Progenitor cell of endocrine pancreas (in vitro differentiated cells): Measurements from ENCODE around the gene CCDC194. TPM values are rescaled to one million over a fixed set of nuclear protein-coding genes. Genes with fewer than 3 reads are reported as not detected.
"Not testable (repeated sequence)": the region's sequence is repeated elsewhere in the genome, so short reads cannot be mapped to it uniquely, and the experiment has no call there.

Experiments
- DNase-seq: peaks from one replicate; pipeline ENCODE4 v3.0.0; 2021; ENCODE audit warnings: low spot score; ENCODE audit not compliant: unreplicated experiment
- H3K27ac Mint-ChIP-seq: 2 replicates; pipeline ENCODE4 v1.8.0; 2021; ENCODE audit warnings: mild to moderate bottlenecking, moderate library complexity, mixed read lengths
- H3K27me3 Mint-ChIP-seq: 2 replicates; pipeline ENCODE4 v1.8.0; 2021; ENCODE audit warnings: mixed read lengths
- H3K36me3 Mint-ChIP-seq: 2 replicates; pipeline ENCODE4 v1.8.0; 2022; ENCODE audit warnings: mixed read lengths; ENCODE audit not compliant: insufficient read depth
- H3K4me1 Mint-ChIP-seq: 2 replicates; pipeline ENCODE4 v1.8.0; 2021; ENCODE audit warnings: low read depth, mixed read lengths
- H3K4me3 Mint-ChIP-seq: 2 replicates; pipeline ENCODE4 v1.8.0; 2021; ENCODE audit warnings: low read depth, mild to moderate bottlenecking, moderate library complexity, mixed read lengths
- H3K9me3 Mint-ChIP-seq: 2 replicates; pipeline ENCODE4 v1.8.0; 2021; ENCODE audit warnings: low read depth, mixed read lengths
- total RNA-seq: library from RNA; stranded (reverse); gene quantifications from 2 replicates; pipeline ENCODE4 v1.2.1, GENCODE V29; 2021
- TF ChIP-seq, protein P1 (sequence below): fragments of 200-600 bp; sonication (generic); IDR thresholded peaks from one replicate; pipeline ENCODE4 v1.5.0; 2021; ENCODE audit warnings: antibody characterized with exemption, mild to moderate bottlenecking; ENCODE audit not compliant: unreplicated experiment

The CCDC194 gene
- total RNA-seq, 1 donor from 2014 or later, result not detected

DNA sequence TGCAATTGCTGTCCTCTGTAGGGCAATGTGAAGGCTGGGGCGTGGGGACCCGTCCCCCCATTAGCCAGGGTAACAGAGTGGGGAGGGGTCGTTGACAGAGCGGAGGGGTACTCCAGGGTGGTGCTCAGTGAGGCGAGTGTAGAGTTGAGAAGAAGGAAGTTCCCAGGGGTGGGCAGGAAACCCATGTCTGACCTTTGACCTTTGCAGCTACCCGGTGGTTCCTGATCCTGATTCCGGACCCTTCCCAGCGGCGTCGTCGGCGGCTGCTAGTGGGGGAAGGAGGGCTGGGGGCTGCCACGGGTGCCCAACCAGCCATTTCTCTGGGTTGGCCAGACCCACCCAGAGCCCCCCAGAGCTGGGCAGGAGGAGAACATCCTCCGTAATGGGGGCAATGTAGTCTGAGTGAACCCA is 14.8 kb downstream of the CCDC194 start:
- peaks cover 4% of the 10 kb centered on the region for H3K4me1 Mint-ChIP-seq
- H3K27ac Mint-ChIP-seq, result peak overlapping the region; percentile 57
- no peaks in the 10 kb centered on the region for H3K36me3 Mint-ChIP-seq
- DNase-seq, result no peak
- TF ChIP-seq, protein P1, sequence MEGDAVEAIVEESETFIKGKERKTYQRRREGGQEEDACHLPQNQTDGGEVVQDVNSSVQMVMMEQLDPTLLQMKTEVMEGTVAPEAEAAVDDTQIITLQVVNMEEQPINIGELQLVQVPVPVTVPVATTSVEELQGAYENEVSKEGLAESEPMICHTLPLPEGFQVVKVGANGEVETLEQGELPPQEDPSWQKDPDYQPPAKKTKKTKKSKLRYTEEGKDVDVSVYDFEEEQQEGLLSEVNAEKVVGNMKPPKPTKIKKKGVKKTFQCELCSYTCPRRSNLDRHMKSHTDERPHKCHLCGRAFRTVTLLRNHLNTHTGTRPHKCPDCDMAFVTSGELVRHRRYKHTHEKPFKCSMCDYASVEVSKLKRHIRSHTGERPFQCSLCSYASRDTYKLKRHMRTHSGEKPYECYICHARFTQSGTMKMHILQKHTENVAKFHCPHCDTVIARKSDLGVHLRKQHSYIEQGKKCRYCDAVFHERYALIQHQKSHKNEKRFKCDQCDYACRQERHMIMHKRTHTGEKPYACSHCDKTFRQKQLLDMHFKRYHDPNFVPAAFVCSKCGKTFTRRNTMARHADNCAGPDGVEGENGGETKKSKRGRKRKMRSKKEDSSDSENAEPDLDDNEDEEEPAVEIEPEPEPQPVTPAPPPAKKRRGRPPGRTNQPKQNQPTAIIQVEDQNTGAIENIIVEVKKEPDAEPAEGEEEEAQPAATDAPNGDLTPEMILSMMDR, result no peak
- peaks cover 3% of the 10 kb centered on the region for H3K9me3 Mint-ChIP-seq
- H3K4me3 Mint-ChIP-seq, result no peak overlapping the region
- no peaks in the 10 kb centered on the region for H3K27me3 Mint-ChIP-seq

- DNase-seq, result no peak
- Mint-ChIP-seq H3K36me3 (no peaks in the 10 kb centered on the region), H3K27ac (no peak overlapping the region), H3K27me3 (no peaks in the 10 kb centered on the region), H3K4me1 (peaks cover 4% of the 10 kb centered on the region), H3K9me3 (peaks cover 3% of the 10 kb centered on the region), H3K4me3 (no peak overlapping the region)
- TF ChIP-seq, protein P1, result no peak
Observed at GRCh38 chr19:17378271-17378670, 15.7 kb downstream of the CCDC194 start.

DNA sequence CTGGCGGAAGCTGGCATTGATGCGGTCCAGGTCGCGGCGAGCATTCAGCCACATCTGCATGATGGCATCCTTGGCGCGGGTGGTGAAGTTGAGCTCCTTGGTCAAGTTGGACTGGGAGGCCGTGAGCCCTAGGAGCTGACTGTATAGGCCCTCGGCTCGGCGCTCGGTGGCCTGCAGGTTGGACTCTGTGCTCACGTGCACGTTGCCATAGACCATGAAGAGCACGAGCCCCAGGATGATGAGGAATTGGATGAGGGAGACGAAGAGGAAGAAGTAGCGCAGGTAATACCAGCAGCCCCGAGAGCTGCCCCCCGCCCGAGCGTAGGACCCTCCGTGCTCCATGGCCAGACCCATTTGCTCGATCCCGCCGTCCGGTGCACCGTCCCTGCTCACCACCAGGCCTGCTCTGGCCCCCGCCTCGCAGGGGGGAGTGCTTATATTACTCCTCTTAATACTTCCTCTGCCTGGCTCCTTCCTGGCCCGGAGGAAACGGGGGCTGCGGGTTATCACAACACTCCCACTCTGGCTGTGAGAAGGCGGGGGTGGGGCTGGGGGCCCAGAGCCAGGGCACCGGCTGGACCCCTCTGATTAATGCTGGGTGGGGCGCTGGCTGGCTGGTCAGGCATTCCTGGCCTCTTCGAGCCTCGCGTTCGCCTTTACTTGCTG is 16.9 kb downstream of the CCDC194 start, which contains the start of gene PLVAP:
TSS of gene PLVAP (minus strand) at position 408 of the 666 bp plus-strand sequence. CDS start at position 354, 54 bp downstream.
- Mint-ChIP-seq H3K4me3 (no peak within 1 kb of the TSS), H3K4me1 (peaks cover 3% of the 10 kb centered on the region), H3K9me3 (peaks cover 3% of the 10 kb centered on the region), H3K27ac (no peak within 1 kb of the TSS), H3K27me3 (no peaks in the 10 kb centered on the region), H3K36me3 (no peaks in the 10 kb centered on the region)
- DNase-seq, result no peak
- TF ChIP-seq, protein P1, result no peak

DNA sequence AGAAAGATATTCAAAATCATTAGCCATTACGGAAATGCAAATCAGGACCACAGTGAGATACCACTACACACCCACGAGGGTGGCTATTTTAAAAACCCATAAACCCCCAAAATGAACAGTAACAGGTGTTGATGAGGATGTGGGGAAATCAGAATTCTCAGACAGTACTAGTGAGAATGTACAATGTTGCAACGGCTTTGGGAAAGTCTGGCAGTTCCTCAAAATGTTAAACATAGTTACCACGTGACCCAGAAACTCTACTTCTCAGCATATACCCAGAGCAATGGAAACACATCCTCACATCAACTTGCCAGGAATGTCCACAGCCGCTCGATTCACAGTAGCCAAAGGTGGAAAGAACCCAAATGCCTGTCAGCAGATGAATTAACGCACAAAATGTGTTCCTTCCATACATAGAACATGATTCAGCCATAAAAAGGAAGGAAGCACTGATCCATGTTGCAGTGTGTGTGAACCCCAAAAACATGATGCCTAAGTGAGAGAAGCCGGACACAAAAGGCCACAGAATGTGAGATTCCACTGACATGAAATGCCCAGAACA is 23.9 kb downstream of the CCDC194 start:
- Mint-ChIP-seq H3K27me3 (no peaks in the 10 kb centered on the region), H3K27ac (peak overlapping the region; percentile 25), H3K9me3 (no peaks in the 10 kb centered on the region), H3K36me3 (no peaks in the 10 kb centered on the region), H3K4me3 (no peak overlapping the region), H3K4me1 (no peaks in the 10 kb centered on the region)
- TF ChIP-seq, protein P1, result no peak
- no peak for DNase-seq

GRCh38 chr19:17365361-17365760 is 28.6 kb downstream of the CCDC194 start:
- DNase-seq, result no peak
- H3K9me3 Mint-ChIP-seq, result no peaks in the 10 kb centered on the region
- H3K27me3 Mint-ChIP-seq, result peaks cover 6% of the 10 kb centered on the region
- H3K4me1 Mint-ChIP-seq, result no peaks in the 10 kb centered on the region
- no peak overlapping the region for H3K27ac Mint-ChIP-seq
- H3K36me3 Mint-ChIP-seq, result no peaks in the 10 kb centered on the region
- TF ChIP-seq, protein P1, result no peak
- H3K4me3 Mint-ChIP-seq, result no peak overlapping the region

- not testable (repeated sequence) for H3K27me3 Mint-ChIP-seq, H3K4me3 Mint-ChIP-seq, H3K4me1 Mint-ChIP-seq, H3K36me3 Mint-ChIP-seq, DNase-seq, H3K27ac Mint-ChIP-seq, H3K9me3 Mint-ChIP-seq
Observed at GRCh38 chr19:17363852-17364605, 30.0 kb downstream of the CCDC194 start.
